Type B pancreatic cell (in vitro differentiated cells): Measurements from ENCODE around the gene ADAMTS17. TPM values are rescaled to one million over a fixed set of nuclear protein-coding genes. Genes with fewer than 3 reads are reported as not detected.
"Not testable (repeated sequence)": the region's sequence is repeated elsewhere in the genome, so short reads cannot be mapped to it uniquely, and the experiment has no call there.

Experiments used
- DNase-seq: peaks from one replicate; pipeline ENCODE4 v3.0.0; 2021; ENCODE audit warnings: mixed read lengths; ENCODE audit not compliant: unreplicated experiment; ENCODE audit errors: extremely low spot score
- H3K27ac Mint-ChIP-seq: 2 replicates; pipeline ENCODE4 v1.8.0; 2021; ENCODE audit warnings: mild to moderate bottlenecking, mixed read lengths
- H3K27me3 Mint-ChIP-seq: 2 replicates; pipeline ENCODE4 v1.8.0; 2021; ENCODE audit warnings: mixed read lengths
- H3K36me3 Mint-ChIP-seq: 2 replicates; pipeline ENCODE4 v1.8.0; 2021; ENCODE audit warnings: mixed read lengths
- H3K4me1 Mint-ChIP-seq: one replicate; pipeline ENCODE4 v1.8.0; 2021; ENCODE audit warnings: mixed read lengths; ENCODE audit not compliant: unreplicated experiment
- H3K4me3 Mint-ChIP-seq: 2 replicates; pipeline ENCODE4 v1.8.0; 2021; ENCODE audit warnings: mild to moderate bottlenecking, mixed read lengths
- H3K9me3 Mint-ChIP-seq: 2 replicates; pipeline ENCODE4 v1.8.0; 2021; ENCODE audit warnings: mixed read lengths
- CTCF ChIP-seq: fragments of 200-600 bp; sonication (generic); conservative IDR thresholded peaks from 2 replicates; pipeline ENCODE4 v1.5.0; 2021; ENCODE audit warnings: antibody characterized with exemption, mild to moderate bottlenecking
- total RNA-seq: library from RNA; stranded (reverse); gene quantifications from 2 replicates; pipeline ENCODE4 v1.2.1, GENCODE V29; 2021; ENCODE audit warnings: low replicate concordance

The ADAMTS17 gene
- total RNA-seq, 1 donor from 2014 or later, result 18.3 TPM

- H3K4me1 Mint-ChIP-seq, result no peaks in the 10 kb centered on the region
- H3K9me3 Mint-ChIP-seq, result no peaks in the 10 kb centered on the region
- H3K27me3 Mint-ChIP-seq, result no peaks in the 10 kb centered on the region
- no peak for TF ChIP-seq CTCF
- H3K36me3 Mint-ChIP-seq, result no peaks in the 10 kb centered on the region
- DNase-seq, result no peak
- no peak overlapping the region for H3K4me3 Mint-ChIP-seq
- no peak overlapping the region for H3K27ac Mint-ChIP-seq
Measured at GRCh38 chr15:100082761-100083402, 258.9 kb downstream of the ADAMTS17 start.

- H3K36me3 Mint-ChIP-seq, result no peaks in the 10 kb centered on the region
- DNase-seq, result no peak
- no peaks in the 10 kb centered on the region for H3K27me3 Mint-ChIP-seq
- no peaks in the 10 kb centered on the region for H3K4me1 Mint-ChIP-seq
- no peak overlapping the region for H3K4me3 Mint-ChIP-seq
- H3K9me3 Mint-ChIP-seq, result no peaks in the 10 kb centered on the region
- no peak overlapping the region for H3K27ac Mint-ChIP-seq
- TF ChIP-seq CTCF, result no peak
Measured at GRCh38 chr15:100081454-100081853, 260.3 kb downstream of the ADAMTS17 start.

- no peaks in the 10 kb centered on the region for H3K36me3 Mint-ChIP-seq
- no peaks in the 10 kb centered on the region for H3K4me1 Mint-ChIP-seq
- no peak overlapping the region for H3K4me3 Mint-ChIP-seq
- H3K9me3 Mint-ChIP-seq, result no peaks in the 10 kb centered on the region
- H3K27ac Mint-ChIP-seq, result no peak overlapping the region
- no peak for TF ChIP-seq CTCF
- H3K27me3 Mint-ChIP-seq, result no peaks in the 10 kb centered on the region
- DNase-seq, result no peak
Measured at GRCh38 chr15:100078511-100079220, 263.1 kb downstream of the ADAMTS17 start.

- Mint-ChIP-seq H3K27me3 (no peaks in the 10 kb centered on the region), H3K4me3 (no peak overlapping the region), H3K27ac (no peak overlapping the region), H3K36me3 (no peaks in the 10 kb centered on the region), H3K4me1 (no peaks in the 10 kb centered on the region), H3K9me3 (no peaks in the 10 kb centered on the region)
- DNase-seq, result no peak
- TF ChIP-seq CTCF, result no peak
Measured at GRCh38 chr15:100075229-100075628, 266.5 kb downstream of the ADAMTS17 start.

- TF ChIP-seq CTCF, result no peak
- no peaks in the 10 kb centered on the region for H3K27me3 Mint-ChIP-seq
- no peak overlapping the region for H3K4me3 Mint-ChIP-seq
- H3K27ac Mint-ChIP-seq, result no peak overlapping the region
- no peaks in the 10 kb centered on the region for H3K36me3 Mint-ChIP-seq
- no peak for DNase-seq
- H3K4me1 Mint-ChIP-seq, result no peaks in the 10 kb centered on the region
- H3K9me3 Mint-ChIP-seq, result no peaks in the 10 kb centered on the region
Measured at GRCh38 chr15:100073982-100074381, 267.8 kb downstream of the ADAMTS17 start.

GRCh38 chr15:100066521-100067280, 275.1 kb downstream of the ADAMTS17 start:
- not testable (repeated sequence) for H3K27ac Mint-ChIP-seq, H3K9me3 Mint-ChIP-seq

More at GRCh38 chr15:100066521-100067280, 275.1 kb downstream of the ADAMTS17 start:
- H3K36me3 Mint-ChIP-seq, H3K27me3 Mint-ChIP-seq, H3K4me3 Mint-ChIP-seq, H3K4me1 Mint-ChIP-seq, DNase-seq: not testable (repeated sequence)
